Neural cell (in vitro differentiated cells): Measurements from ENCODE around the gene TRIM24.

ENCODE experiments used
- EP300 ChIP-seq: fragments of 450-650 bp; conservative IDR thresholded peaks from 2 replicates; pipeline ENCODE4 v1.6.1; 2014; ENCODE audit warnings: antibody characterized with exemption, mild to moderate bottlenecking, moderate library complexity; ENCODE audit not compliant: poor library complexity, severe bottlenecking
- EZH2 ChIP-seq: fragments of 200-600, 300-800 bp; shearing (Covaris generic), sonication (generic); IDR thresholded peaks from 2 replicates; pipeline ENCODE4 v1.6.1; 2014; ENCODE audit warnings: antibody characterized with exemption, low read length, borderline replicate concordance, mild to moderate bottlenecking; ENCODE audit not compliant: insufficient read depth, poor library complexity, severe bottlenecking
- POLR2AphosphoS5 ChIP-seq: IDR thresholded peaks from 2 replicates; pipeline ENCODE4 v1.6.1; 2012
- TAF1 ChIP-seq: IDR thresholded peaks from 2 replicates; pipeline ENCODE4 v1.6.1; 2012; ENCODE audit warnings: low read depth
- TF ChIP-seq, protein P1 (sequence below): fragments of 450-650 bp; IDR thresholded peaks from 2 replicates; pipeline ENCODE4 v1.5.1; 2014; ENCODE audit warnings: antibody characterized with exemption, mild to moderate bottlenecking, moderate library complexity; ENCODE audit not compliant: poor library complexity, severe bottlenecking

DNA sequence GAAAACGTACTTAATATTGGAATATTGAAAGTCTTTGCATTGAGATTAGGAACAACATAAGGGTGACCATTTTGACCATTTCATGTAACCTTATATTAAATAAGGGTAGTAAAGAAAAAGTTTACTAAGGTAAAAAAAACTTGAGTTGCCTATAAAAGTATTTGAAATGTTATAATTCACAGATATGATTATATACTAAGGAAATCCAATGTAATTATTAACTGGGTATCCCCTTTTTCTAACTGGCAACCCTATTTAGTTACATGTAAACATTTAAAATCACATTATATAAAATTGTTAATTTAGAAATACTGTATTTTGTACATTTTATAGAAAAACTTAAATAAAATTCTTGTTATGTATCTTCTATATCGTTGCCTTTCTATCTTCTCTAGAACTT, 64.2 kb downstream of the TRIM24 start:
- TF ChIP-seq POLR2AphosphoS5 (no peak), EZH2 (no peak), TAF1 (no peak), EP300 (no peak)
- TF ChIP-seq, protein P1, sequence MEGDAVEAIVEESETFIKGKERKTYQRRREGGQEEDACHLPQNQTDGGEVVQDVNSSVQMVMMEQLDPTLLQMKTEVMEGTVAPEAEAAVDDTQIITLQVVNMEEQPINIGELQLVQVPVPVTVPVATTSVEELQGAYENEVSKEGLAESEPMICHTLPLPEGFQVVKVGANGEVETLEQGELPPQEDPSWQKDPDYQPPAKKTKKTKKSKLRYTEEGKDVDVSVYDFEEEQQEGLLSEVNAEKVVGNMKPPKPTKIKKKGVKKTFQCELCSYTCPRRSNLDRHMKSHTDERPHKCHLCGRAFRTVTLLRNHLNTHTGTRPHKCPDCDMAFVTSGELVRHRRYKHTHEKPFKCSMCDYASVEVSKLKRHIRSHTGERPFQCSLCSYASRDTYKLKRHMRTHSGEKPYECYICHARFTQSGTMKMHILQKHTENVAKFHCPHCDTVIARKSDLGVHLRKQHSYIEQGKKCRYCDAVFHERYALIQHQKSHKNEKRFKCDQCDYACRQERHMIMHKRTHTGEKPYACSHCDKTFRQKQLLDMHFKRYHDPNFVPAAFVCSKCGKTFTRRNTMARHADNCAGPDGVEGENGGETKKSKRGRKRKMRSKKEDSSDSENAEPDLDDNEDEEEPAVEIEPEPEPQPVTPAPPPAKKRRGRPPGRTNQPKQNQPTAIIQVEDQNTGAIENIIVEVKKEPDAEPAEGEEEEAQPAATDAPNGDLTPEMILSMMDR: no peak
